H1 (cell line): ENCODE data around the gene CFAP221. TPM values are rescaled to one million over a fixed set of nuclear protein-coding genes. Genes with fewer than 3 reads are reported as not detected.

Experiments
- CTCF ChIA-PET: fragments of 300-600 bp; sonication (Branson Sonifier 250); formaldehyde crosslinking; loops from one replicate; lab custom pipeline; 2021; ENCODE audit not compliant: partially characterized antibody; lab: Charles Lee
- POLR2A ChIA-PET: fragments of 300-600 bp; sonication (Branson Sonifier 250); formaldehyde crosslinking; loops from one replicate; lab custom pipeline; 2021; ENCODE audit warnings: inconsistent platforms; ENCODE audit not compliant: partially characterized antibody; lab: Charles Lee
- DNase-seq, 2 experiments: peaks; one replicate each; pipeline versions ENCODE4 v3.0.0 to v3.0.0-alpha.2; 2010 to 2022; ENCODE audit warnings: low spot score in 2 of 2, low read depth in 1 of 2, mixed read lengths in 1 of 2
- FAIRE-seq: peaks from 2 replicates; lab custom pipeline; 2011; peaks lifted over from hg19 to GRCh38; lab: Jason Lieb, UNC
- H2AFZ ChIP-seq: 2 replicates; pipeline ENCODE4 v1.8.1; 2012; ENCODE audit warnings: low read length, inconsistent platforms
- H2AK5ac ChIP-seq: 2 replicates; pipeline ENCODE4 v1.6.1; 2013; ENCODE audit warnings: low read depth, low read length
- H2BK120ac ChIP-seq: replicated peaks from 2 replicates; pipeline ENCODE3; 2013; ENCODE audit warnings: low read depth, low read length, inconsistent platforms
- H2BK12ac ChIP-seq: 2 replicates; pipeline ENCODE4 v1.6.1; 2013; ENCODE audit warnings: low read depth, low read length
- H2BK15ac ChIP-seq: 2 replicates; pipeline ENCODE4 v1.6.1; 2013; ENCODE audit warnings: low read length
- H2BK20ac ChIP-seq: 2 replicates; pipeline ENCODE4 v1.6.1; 2013; ENCODE audit warnings: low read length
- H2BK5ac ChIP-seq: 2 replicates; pipeline ENCODE4 v1.6.1; 2013; ENCODE audit warnings: low read depth, low read length
- H3K14ac ChIP-seq: 2 replicates; pipeline ENCODE4 v1.6.1; 2013; ENCODE audit warnings: inconsistent platforms; ENCODE audit not compliant: insufficient read length
- H3K18ac ChIP-seq: 2 replicates; pipeline ENCODE4 v1.6.1; 2013; ENCODE audit warnings: low read length; ENCODE audit errors: extremely low read depth
- H3K23ac ChIP-seq: 2 replicates; pipeline ENCODE4 v1.6.1; 2013; ENCODE audit warnings: inconsistent platforms; ENCODE audit not compliant: insufficient read length
- H3K23me2 ChIP-seq: 2 replicates; pipeline ENCODE4 v1.6.1; 2013; ENCODE audit warnings: low read depth, low read length
- H3K27ac ChIP-seq: 2 replicates; pipeline ENCODE4 v1.6.1; 2011; ENCODE audit warnings: low read depth, low read length, inconsistent platforms
- H3K27me3 ChIP-seq, 4 experiments: replicated peaks in 1 of 4; 1 replicate in 1 of 4; 2 replicates in 3 of 4; pipeline versions ENCODE4 v1.6.1 to v1.8.1; 2011 to 2013; ENCODE audit warnings: low read length in 3 of 4, mild to moderate bottlenecking in 3 of 4, inconsistent platforms in 2 of 4, mixed read lengths in 2 of 4, moderate library complexity in 1 of 4; ENCODE audit not compliant: control insufficient read depth in 3 of 4, insufficient read depth in 3 of 4; ENCODE audit errors: extremely low read depth in 1 of 4
- H3K36me3 ChIP-seq, 4 experiments: 2 replicates each; pipeline versions ENCODE4 v1.6.1 to v1.8.1; 2011 to 2013; ENCODE audit warnings: mild to moderate bottlenecking in 4 of 4, low read length in 3 of 4, moderate library complexity in 2 of 4, control low read depth in 1 of 4, inconsistent platforms in 1 of 4; ENCODE audit not compliant: insufficient read depth in 4 of 4, control insufficient read depth in 2 of 4
- H3K4ac ChIP-seq: replicated peaks from 2 replicates; pipeline ENCODE3; 2013; ENCODE audit warnings: low read length, low read depth, mixed read lengths, inconsistent platforms; ENCODE audit not compliant: insufficient read length
- H3K4me1 ChIP-seq, 4 experiments: replicated peaks in 1 of 4; 1 replicate in 1 of 4; 2 replicates in 3 of 4; pipeline versions ENCODE4 v1.6.1 to v1.8.1; 2011 to 2013; ENCODE audit warnings: low read length in 3 of 4, inconsistent platforms in 2 of 4, mixed read lengths in 1 of 4; ENCODE audit not compliant: insufficient read depth in 4 of 4, control insufficient read depth in 3 of 4
- H3K4me2 ChIP-seq, 2 experiments: 2 replicates each; pipeline versions ENCODE4 v1.6.1 to v1.8.1; 2011 to 2013; ENCODE audit warnings: low read depth in 2 of 2, low read length in 2 of 2, control low read depth in 1 of 2, inconsistent platforms in 1 of 2, mild to moderate bottlenecking in 1 of 2; ENCODE audit not compliant: insufficient read depth in 1 of 2
- H3K4me3 ChIP-seq, 4 experiments: fragments of 200-600, 300-600 bp in 1 of 4; sonication (generic), shearing (Covaris generic), sonication (Bioruptor Twin) in 1 of 4; 2 replicates each; pipeline versions ENCODE4 v1.5.1 to v1.8.1; 2011 to 2016; ENCODE audit warnings: low read length in 4 of 4, low read depth in 3 of 4, control low read depth in 2 of 4, inconsistent platforms in 2 of 4, mild to moderate bottlenecking in 2 of 4, mixed read lengths in 1 of 4, moderate library complexity in 1 of 4; ENCODE audit not compliant: insufficient read depth in 2 of 4; ENCODE audit errors: extremely low read depth in 1 of 4
- H3K56ac ChIP-seq: replicated peaks from 2 replicates; pipeline ENCODE3; 2013; ENCODE audit warnings: low read depth, mild to moderate bottlenecking, mixed read lengths, low read length, inconsistent platforms; ENCODE audit not compliant: insufficient read length
- H3K79me1 ChIP-seq: 2 replicates; pipeline ENCODE4 v1.6.1; 2013; ENCODE audit warnings: low read depth, low read length, control low read depth
- H3K79me2 ChIP-seq, 2 experiments: 2 replicates each; pipeline versions ENCODE4 v1.6.1 to v1.8.1; 2012 to 2013; ENCODE audit warnings: low read length in 2 of 2, mild to moderate bottlenecking in 2 of 2, inconsistent platforms in 1 of 2; ENCODE audit not compliant: insufficient read depth in 2 of 2, control insufficient read depth in 1 of 2
- H3K9ac ChIP-seq, 4 experiments: replicated peaks in 1 of 4; 1 replicate in 1 of 4; 2 replicates in 3 of 4; pipeline versions ENCODE4 v1.6.1 to v1.8.1; 2011 to 2013; ENCODE audit warnings: low read depth in 3 of 4, low read length in 3 of 4, control low read depth in 2 of 4, mild to moderate bottlenecking in 2 of 4, moderate library complexity in 2 of 4, inconsistent platforms in 1 of 4; ENCODE audit errors: extremely low read depth in 1 of 4
- H3K9me3 ChIP-seq, 2 experiments: 2 replicates each; pipeline versions ENCODE4 v1.6.1 to v1.8.1; 2012 to 2013; ENCODE audit warnings: mild to moderate bottlenecking in 2 of 2, moderate library complexity in 2 of 2, control low read depth in 1 of 2, inconsistent platforms in 1 of 2, low read depth in 1 of 2, low read length in 1 of 2, mixed read lengths in 1 of 2; ENCODE audit not compliant: insufficient read depth in 2 of 2
- H4K20me1 ChIP-seq, 2 experiments: replicated peaks in 1 of 2; 2 replicates each; pipeline versions ENCODE3 to v1.8.1; 2011 to 2013; ENCODE audit warnings: inconsistent platforms in 2 of 2, low read length in 2 of 2, mild to moderate bottlenecking in 1 of 2; ENCODE audit not compliant: insufficient read depth in 2 of 2, control insufficient read depth in 1 of 2
- H4K5ac ChIP-seq: 2 replicates; pipeline ENCODE4 v1.6.1; 2013; ENCODE audit warnings: low read length, low read depth, mixed read lengths, inconsistent platforms; ENCODE audit not compliant: insufficient read length
- H4K8ac ChIP-seq: 2 replicates; pipeline ENCODE4 v1.8.0; 2013; ENCODE audit warnings: mild to moderate bottlenecking, moderate library complexity, low read length, inconsistent platforms; ENCODE audit not compliant: insufficient read depth; ENCODE audit errors: extremely low read depth
- H4K91ac ChIP-seq: replicated peaks from 2 replicates; pipeline ENCODE3; 2013; ENCODE audit warnings: low read length, mixed read lengths, inconsistent platforms; ENCODE audit not compliant: insufficient read length
- ATF2 ChIP-seq: IDR thresholded peaks from 2 replicates; pipeline ENCODE4 v1.6.1; 2012; ENCODE audit warnings: low read length, inconsistent platforms
- CTCF ChIP-seq, 3 experiments: IDR thresholded peaks; 1 replicate in 2 of 3; 2 replicates in 1 of 3; pipeline versions ENCODE4 v1.5.1 to v1.6.1; 2011; ENCODE audit warnings: low read length in 3 of 3, mild to moderate bottlenecking in 3 of 3, inconsistent platforms in 2 of 3, low read depth in 1 of 3, moderate library complexity in 1 of 3; ENCODE audit not compliant: insufficient read depth in 1 of 3; ENCODE audit errors: control extremely low read depth in 1 of 3
- RAD21 ChIP-seq, 2 experiments: IDR thresholded peaks in 1 of 2; conservative IDR thresholded peaks in 1 of 2; 2 replicates each; pipeline ENCODE4 v1.6.1; 2011; ENCODE audit warnings: low read depth in 2 of 2, low read length in 2 of 2, improper control_type of control experiment in 1 of 2, inconsistent platforms in 1 of 2, mild to moderate bottlenecking in 1 of 2, moderate library complexity in 1 of 2
- WGBS, 2 experiments: shearing (Covaris generic) in 1 of 2; methylation state at CpG; one replicate each; pipeline versions ENCODE4 v1.1.6 to v1.1.7; 2013 to 2015; ENCODE audit warnings: low lambda C conversion rate in 2 of 2, mixed read lengths in 2 of 2, inconsistent platforms in 1 of 2, low coverage in 1 of 2, missing lambda C conversion rate in 1 of 2; ENCODE audit not compliant: insufficient replicate concordance in 2 of 2, insufficient coverage in 1 of 2, insufficient read length in 1 of 2; ENCODE audit errors: extremely low coverage in 1 of 2, missing lambda C conversion rate in 1 of 2; 5-methylcytosine and 5-hydroxymethylcytosine counted together
- polyA plus RNA-seq, 7 experiments: library from polyadenylated mRNA; depleted of rRNA in 3 of 7; stranded (reverse) in 5 of 7; unstranded in 2 of 7; fragments of >200 nt in 5 of 7; fragments of 200-250 nt in 2 of 7; gene quantifications; 1 replicate in 5 of 7; 2 replicates in 1 of 7; 4 replicates in 1 of 7; pipeline versions ENCODE4 v1.2.1 to v1.2.3, GENCODE V29; 2011 to 2013; ENCODE audit warnings: missing spikeins in 2 of 7, mixed read lengths in 2 of 7
- total RNA-seq: library from RNA; stranded (reverse); fragmentation: NEBNext Ultra II Directional; extraction: Animal tissue kit (Norgen Biotek cat#: 25700); gene quantifications from 2 replicates; pipeline ENCODE4 v1.2.1, GENCODE V29; 2021

The CFAP221 gene
- total and polyA plus RNA-seq, 2 of the 8 experiments (the other 6 are each of a cell fraction or from before 2014, with no cell fraction given), result 0.14 to 0.71 TPM

- no peak for TF ChIP-seq ATF2
- TF ChIP-seq CTCF (IDR thresholded peaks at IDR 0.05; ENCODE audit: control extremely low read depth in 1 of 3, insufficient read depth in 1 of 3, low read depth in 1 of 3, low read length in 3 of 3), result peak in 2 of 3 experiments; percentile 51 to 56; a peak in 2 of 4 replicates
- TF ChIP-seq RAD21 (IDR thresholded peaks at IDR 0.05 in 1 of 2, conservative IDR thresholded peaks at IDR 0.05 in 1 of 2; ENCODE audit: low read depth in 2 of 2, low read length in 2 of 2), result peak; percentile 65 to 67
- CTCF ChIA-PET, result interaction anchor here (0.7 to 9.1 kb wide), 13 partner anchors 8 to 238 kb away, joined by 3 to 52 read pairs (median 3); no protein-coding TSS in a partner anchor
- FAIRE-seq (peak; percentile 63), DNase-seq (no peak)
- no peak overlapping the region for H2BK5ac ChIP-seq
- H3K4me3 ChIP-seq, result no peak overlapping the region
- no peak overlapping the region for H2BK12ac ChIP-seq
- H3K27ac ChIP-seq, result no peak overlapping the region
- peak overlapping the region; percentile 83; the same call in 1 of the 2 replicates for H2AFZ ChIP-seq
- H4K8ac ChIP-seq, result no peak overlapping the region
- H3K27me3 ChIP-seq, result no peaks in the 10 kb centered on the region
- 42% methylated on average over 3 of the region's 3 CpGs; no CpG with 5 or more reads in 1 of the 2 experiments for WGBS, 2 experiments
- H3K36me3 ChIP-seq, result no peaks in the 10 kb centered on the region
- H3K9me3 ChIP-seq, result peaks cover 0 to 5% of the 10 kb centered on the region in 2 experiments; a peak in 1 of 4 replicates
- no peak overlapping the region for H2BK120ac ChIP-seq
- H3K4me2 ChIP-seq, result no peak overlapping the region
- H2AK5ac ChIP-seq, result no peak overlapping the region
- H4K91ac ChIP-seq, result no peak overlapping the region
- H3K9ac ChIP-seq, result no peak overlapping the region
- H3K23me2 ChIP-seq, result no peaks in the 10 kb centered on the region
- no peak overlapping the region for H3K4ac ChIP-seq
- H3K79me2 ChIP-seq, result no peaks in the 10 kb centered on the region
- POLR2A ChIA-PET, result no interaction called here
- H3K56ac ChIP-seq, result no peak overlapping the region
- no peak overlapping the region for H3K18ac ChIP-seq
- H4K20me1 ChIP-seq, result no peaks in the 10 kb centered on the region
- no peak overlapping the region for H2BK15ac ChIP-seq
- no peaks in the 10 kb centered on the region for H3K79me1 ChIP-seq
- peaks cover 0 to 7% (median 5%) of the 10 kb centered on the region in 4 experiments; a peak in 3 of 7 replicates for H3K4me1 ChIP-seq
- no peak overlapping the region for H3K14ac ChIP-seq
- no peak overlapping the region for H3K23ac ChIP-seq
- no peak overlapping the region for H4K5ac ChIP-seq
- H2BK20ac ChIP-seq, result no peak overlapping the region
Observed at GRCh38 chr2:119531292-119531691, 13.0 kb upstream of the CFAP221 start.
